GM21723 (cell line): ENCODE data around the gene CD19.
A peak's percentile ranks its signal among the peaks of the same experiment; 100 is the strongest.
"Not testable (repeated sequence)": the region's sequence is repeated elsewhere in the genome, so short reads cannot be mapped to it uniquely, and the experiment has no call there.

Experiments
- ATAC-seq: cut with Tn5 transposase; IDR thresholded peaks from one replicate; pipeline ENCODE4 v1.9.1; 2021; ENCODE audit warnings: mild to moderate bottlenecking, moderate library complexity; ENCODE audit not compliant: unreplicated experiment

The CD19 gene

DNA sequence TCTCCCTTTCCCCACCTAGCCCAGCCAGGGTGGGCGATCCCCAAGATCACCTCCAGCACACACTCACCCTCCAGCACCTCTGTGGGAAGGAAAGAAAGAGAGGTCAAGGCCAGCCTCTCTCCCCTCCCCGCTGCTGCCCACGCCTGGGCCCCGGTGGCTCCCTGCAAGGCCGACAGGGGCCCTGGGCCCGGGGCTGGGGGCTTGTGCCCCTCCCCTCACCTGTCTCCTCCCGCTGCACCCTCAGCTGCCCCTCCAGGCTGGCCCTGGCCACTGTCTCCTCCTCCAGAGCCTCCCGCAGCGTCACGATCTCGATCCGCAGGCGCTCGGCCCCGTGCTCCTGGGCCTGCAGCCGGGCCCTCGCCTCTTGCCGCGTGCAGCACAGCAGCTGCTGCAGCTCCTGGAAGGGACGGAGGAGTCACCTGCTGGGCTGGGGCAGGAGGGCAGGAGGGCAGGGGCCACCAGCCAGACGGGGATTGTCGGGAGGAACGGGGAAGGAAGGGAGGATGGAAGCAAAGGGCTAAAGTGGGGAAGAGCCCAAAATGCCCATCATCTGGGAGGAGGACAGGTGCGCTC is 25.9 kb upstream of the CD19 start:
- no peak for ATAC-seq

GRCh38 chr16:28910086-28911031 is 21.4 kb upstream of the CD19 start:
- no peak for ATAC-seq

GRCh38 chr16:28912558-28912957 is 19.2 kb upstream of the CD19 start:
- no peak for ATAC-seq

DNA sequence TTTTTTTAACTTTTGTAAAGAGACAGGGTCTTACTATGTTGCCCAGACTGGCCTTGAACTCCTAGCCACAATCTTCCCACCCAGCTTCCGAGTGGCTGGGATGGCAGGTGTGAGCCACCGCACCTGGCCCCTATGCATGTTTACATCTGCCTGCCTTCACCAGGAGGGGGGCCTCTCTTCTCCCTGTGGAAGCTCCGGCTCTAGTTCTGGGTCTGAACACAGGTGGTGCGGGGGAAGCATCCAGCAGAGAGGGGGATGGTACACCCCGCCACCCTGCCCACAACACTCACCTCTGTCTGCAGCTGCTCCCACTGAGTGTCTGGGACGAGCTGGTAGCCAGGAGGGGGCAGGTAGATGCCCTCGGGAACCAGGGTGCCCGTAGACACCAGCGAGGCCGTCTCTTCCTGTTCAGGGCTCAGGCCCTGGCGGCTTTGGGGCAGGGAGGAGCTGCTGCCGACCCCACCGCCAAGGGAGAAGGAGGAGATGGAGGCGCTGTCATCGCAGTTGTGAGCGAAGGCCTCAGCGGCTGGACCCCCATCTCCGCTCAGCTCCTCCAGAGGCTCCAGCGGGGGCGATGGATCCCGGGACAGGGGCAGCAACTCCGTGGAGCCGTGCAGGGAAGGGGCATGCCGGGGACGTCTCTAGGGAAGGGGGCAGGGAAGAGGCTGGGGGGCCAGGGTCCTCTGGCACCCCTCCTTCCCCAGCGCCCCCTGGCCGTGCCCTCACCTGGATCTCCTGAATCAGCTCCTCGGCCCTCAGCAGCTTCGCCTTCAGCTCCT is 17.6 kb upstream of the CD19 start:
- ATAC-seq: no peak

DNA sequence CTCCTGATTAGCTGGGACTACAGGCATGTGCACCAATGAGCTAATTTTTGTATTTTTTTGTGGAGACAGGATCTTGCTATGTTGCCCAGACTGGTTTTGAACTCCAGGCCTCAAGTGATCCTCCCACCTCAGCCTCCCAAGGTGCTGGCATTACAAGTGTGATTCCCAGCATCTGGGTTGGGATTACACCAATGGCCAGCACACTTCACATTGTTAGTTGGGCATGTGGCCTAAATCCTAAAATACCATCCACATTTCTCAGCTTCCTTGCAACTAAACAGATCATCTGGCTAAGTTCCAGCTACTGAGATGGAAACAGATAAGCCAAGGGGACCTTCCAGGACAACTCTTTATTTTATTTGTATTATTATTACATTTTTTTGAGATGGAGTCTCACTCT is 16.6 kb upstream of the CD19 start:
- no peak for ATAC-seq

DNA sequence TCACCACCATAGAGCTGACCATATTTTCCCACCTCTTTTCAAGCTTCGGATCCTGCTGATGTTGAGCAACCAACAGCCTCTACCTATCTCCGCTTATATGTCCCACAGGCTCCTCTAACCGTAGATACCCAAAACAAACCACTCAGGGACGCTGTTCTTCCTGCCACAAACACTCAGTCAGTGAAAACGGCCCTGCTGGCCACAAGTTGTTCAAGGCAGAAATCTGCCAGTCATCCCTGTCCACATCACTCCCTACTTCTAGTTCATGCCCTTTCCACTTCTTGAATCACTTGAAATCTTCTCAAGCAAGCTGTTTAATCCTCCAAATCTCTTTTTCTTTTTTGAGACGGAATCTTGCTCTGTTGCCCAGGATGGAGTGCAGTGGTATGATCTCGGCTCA is 14.7 kb upstream of the CD19 start:
- ATAC-seq: no peak

DNA sequence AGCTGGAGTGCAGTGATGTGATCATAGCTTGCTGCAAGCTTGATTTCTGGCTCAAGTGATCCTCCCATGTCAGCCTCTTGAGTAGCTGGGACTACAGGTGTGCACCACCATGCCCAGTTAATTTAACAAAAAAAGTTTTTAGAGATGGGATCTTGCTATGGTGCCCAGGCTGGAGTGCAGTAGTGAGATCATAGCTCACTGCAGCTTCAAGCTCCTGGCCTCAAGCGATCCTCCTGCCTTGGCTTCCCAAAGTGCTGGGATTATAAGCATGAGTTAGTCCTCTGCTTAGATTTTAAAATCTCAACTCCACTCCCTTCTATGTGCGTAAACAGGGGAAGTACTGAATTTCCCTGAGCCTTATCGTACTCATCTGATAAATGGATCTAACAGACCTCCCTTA is 13.1 kb upstream of the CD19 start:
- no peak for ATAC-seq

GRCh38 chr16:28923231-28923587 is 8.6 kb upstream of the CD19 start:
- no peak for ATAC-seq

DNA sequence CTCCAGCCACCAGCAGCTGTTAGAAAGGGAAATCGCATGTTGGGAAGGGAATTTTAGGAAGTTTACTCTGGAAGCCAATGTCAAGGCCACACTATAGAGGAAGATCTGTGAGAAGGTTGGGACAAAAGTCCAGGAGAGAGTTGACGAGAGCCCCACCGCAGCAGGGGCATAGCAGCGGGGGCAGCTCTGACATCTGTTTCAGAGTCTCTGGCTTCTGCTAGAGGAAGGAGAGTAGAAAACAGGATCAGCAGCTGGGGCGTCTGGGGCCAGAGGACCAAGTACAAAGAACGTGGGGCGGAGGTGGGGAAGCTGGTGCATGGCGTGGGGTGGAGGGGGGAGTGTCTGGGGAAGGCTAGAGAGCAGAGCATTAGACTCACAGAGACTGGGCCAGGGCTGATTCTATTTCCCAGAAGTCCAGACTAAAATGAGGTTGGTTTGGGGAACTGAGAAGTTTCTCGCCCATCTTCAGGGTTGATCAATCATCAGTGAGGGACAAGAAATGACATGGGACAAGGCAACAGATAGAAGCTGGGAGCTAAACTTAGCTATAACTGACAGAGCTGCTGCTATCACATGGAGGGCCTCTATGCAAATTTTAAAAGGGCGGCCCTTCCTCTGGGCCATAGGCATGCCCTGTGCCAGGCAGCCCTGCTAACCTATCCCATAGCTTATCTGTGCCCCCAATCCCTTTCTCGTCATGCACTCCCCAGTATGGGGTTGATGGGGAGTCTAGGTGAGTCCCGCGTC is 7.9 kb upstream of the CD19 start:
- ATAC-seq: peak; percentile 70

- no peak for ATAC-seq
Observed at GRCh38 chr16:28924399-28924761, 7.4 kb upstream of the CD19 start.

DNA sequence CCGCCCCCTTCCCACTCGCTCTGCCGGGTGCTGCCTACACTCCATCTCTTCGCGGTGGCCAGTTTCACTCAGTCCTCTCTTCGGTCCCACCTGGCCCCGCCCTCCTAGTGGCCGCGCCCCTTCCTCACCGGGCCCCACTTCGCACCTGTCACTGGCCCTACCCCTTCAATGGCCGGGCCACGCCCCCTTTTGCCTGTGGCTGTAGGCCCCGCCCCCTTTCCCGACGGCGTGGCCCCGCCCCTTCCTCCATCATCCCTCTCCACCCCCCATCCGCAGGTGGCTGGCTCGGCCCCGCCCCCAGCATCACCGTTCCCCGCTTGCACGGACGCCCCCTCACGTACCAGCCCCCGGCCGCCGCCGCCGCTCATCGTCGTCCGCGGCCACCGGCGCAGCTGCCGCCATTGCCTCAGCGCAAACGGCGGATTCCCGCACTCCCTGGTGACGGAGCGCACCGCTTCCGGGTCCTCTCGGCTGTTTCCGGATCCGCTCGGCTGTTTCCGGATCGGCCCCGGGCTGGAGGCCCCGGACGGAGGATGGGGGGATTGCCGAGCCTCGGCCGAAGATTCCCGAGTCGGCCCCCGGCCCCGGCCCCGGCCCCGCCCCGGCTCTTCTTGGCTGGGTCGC is 6.9 kb upstream of the CD19 start, which contains the start of gene RABEP2:
TSS of gene RABEP2 (minus strand) at position 477 of the 624 bp plus-strand sequence. CDS start at position 402, 75 bp downstream.
- ATAC-seq: peak; percentile 60

DNA sequence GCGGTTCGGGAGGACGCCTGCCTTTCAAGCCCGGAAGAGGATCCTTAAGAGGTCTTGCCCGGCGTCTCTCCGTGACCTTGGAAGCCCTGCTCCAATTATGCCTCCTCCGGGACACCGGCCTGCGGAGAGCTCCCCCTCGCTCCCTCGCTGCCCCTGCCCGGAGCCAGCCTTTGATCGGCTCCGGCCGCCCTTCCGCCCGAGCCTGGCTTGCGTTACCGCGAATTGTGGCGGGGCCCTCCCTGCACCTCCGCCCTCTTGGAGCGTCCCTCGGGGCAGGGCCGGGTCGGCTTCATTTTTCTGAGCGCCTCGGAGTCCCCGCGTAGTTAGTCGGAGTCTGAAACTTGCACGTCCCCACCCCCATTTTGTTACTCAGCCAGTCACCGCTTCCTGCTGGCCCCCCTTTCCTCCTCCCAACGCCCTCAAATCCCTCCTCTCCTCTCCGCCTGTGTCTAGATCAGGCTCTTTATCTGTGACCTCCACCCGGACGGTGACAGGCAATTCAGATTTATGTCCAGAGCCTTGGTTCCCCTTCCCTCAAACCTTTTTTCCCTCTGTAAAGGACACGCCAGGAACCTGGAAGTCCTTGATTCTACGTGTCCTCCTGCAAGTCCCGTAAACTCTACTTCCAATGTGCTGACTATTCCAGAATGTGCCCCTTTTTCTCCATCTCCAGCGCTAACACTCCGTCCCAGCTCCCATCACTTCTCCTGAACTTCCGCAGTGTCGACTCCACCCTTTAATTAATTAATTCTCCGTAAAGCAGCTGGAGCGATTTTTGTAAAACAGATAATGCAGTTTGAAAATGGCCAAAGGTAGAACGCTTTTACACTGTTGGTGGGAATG is 6.2 kb upstream of the CD19 start:
- ATAC-seq: peak; percentile 31

DNA sequence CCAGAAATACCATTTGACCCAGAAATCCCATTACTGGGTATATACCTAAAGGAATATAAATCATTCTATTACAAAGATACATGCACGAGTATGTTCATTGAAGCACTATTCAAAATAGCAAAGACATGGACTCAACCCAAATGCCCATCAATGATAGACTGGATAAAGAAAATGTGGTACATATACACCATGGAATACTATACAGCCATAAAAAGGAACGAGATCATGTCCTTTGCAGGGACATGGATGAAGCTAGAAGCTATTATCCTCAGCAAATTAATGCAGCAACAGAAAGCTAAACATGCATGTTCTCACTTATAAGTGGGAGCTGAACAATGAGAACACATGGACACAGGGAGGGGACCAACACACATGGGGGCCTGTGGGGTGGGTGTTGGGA is 5.5 kb upstream of the CD19 start:
- not testable (repeated sequence) for ATAC-seq

DNA sequence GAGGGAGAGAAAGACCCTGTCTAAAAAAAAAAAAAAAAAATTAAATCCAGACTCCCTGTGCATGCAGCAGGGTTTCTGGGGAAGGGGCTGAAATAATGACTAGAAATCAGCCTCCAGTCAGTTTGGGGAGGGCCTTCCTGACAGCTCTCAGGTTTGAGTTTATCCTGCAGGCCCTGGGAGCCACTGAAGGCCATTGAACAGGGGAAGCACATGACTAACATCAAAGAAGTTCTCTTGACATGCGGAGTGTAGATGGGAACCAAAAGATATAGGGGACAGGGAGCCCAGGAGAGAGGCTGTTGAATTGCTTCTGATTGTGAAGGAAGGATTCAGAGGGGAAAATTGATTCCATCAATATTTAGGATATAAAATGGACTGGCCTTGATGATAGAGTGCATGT is 4.0 kb upstream of the CD19 start:
- ATAC-seq: no peak

GRCh38 chr16:28930203-28930602 is 1.6 kb upstream of the CD19 start:
- no peak for ATAC-seq

DNA sequence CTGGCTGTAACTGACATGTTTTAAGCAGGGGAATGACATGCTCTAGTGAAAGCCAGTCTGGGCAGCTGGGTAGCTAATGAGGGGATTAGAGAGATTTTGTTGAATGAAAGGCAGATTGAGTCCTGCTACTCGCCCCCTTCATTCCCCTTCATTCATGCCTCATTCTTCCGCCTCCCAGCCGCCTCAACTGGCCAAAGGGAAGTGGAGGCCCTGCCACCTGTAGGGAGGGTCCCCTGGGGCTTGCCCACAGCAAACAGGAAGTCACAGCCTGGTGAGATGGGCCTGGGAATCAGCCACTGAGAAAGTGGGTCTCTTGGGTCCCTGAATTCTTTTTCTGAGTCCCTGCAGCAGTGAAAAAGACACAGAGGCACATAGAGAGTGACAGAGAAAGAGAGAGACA is 1.1 kb upstream of the CD19 start:
- ATAC-seq: no peak

DNA sequence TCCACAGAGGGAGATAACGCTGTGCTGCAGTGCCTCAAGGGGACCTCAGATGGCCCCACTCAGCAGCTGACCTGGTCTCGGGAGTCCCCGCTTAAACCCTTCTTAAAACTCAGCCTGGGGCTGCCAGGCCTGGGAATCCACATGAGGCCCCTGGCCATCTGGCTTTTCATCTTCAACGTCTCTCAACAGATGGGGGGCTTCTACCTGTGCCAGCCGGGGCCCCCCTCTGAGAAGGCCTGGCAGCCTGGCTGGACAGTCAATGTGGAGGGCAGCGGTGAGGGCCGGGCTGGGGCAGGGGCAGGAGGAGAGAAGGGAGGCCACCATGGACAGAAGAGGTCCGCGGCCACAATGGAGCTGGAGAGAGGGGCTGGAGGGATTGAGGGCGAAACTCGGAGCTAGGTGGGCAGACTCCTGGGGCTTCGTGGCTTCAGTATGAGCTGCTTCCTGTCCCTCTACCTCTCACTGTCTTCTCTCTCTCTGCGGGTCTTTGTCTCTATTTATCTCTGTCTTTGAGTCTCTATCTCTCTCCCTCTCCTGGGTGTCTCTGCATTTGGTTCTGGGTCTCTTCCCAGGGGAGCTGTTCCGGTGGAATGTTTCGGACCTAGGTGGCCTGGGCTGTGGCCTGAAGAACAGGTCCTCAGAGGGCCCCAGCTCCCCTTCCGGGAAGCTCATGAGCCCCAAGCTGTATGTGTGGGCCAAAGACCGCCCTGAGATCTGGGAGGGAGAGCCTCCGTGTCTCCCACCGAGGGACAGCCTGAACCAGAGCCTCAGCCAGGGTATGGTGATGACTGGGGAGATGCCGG is 769 bp downstream of the CD19 start:
- ATAC-seq: no peak

GRCh38 chr16:28933171-28933570 is 1.4 kb downstream of the CD19 start:
- ATAC-seq: no peak

DNA sequence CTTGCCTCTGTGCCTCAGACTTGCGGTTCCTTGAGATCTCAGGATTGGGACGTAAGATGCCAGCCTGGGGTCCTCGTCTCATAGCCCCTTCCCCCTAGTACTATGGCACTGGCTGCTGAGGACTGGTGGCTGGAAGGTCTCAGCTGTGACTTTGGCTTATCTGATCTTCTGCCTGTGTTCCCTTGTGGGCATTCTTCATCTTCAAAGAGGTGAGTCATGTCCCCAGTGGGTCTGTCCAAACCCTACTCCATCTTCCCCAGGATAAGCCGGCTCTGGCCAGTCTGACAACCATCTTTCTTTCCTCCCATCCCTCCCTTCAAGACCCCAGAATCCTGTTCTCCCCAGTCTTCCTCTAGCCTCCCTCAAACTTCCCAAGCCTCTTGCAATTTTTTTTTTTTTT is 3.6 kb downstream of the CD19 start:
- no peak for ATAC-seq
